ENCODE data around the gene HNRNPUL2. TPM values are rescaled to one million over a fixed set of nuclear protein-coding genes. Genes with fewer than 3 reads are reported as not detected.

Gene HNRNPUL2
- total RNA-seq, 2 experiments from 2014 or later = 54.9 to 58.6 TPM

GRCh38 chr11:62724171-62724570 is 3.1 kb downstream of the HNRNPUL2 start:
- H3K27ac Mint-ChIP-seq = peak overlapping the region; percentile 54
- intact Hi-C loops (cut with micrococcal nuclease) = no loop called here
- peaks cover 76% of the 10 kb centered on the region for H3K36me3 Mint-ChIP-seq (ENCODE audit: low read depth)
- H3K27me3 Mint-ChIP-seq = no peaks in the 10 kb centered on the region
- ATAC-seq = no peak
- no peaks in the 10 kb centered on the region for H3K9me3 Mint-ChIP-seq
- DNase-seq = no peak
- ChIA-PET CTCF (interaction anchor here (1.0 to 2.3 kb wide), 6 partner anchors 9 to 62 kb away, joined by 3 to 10 read pairs (median 4); no protein-coding TSS in a partner anchor), POLR2A (interaction anchor here (0.6 to 7.5 kb wide), 15 partner anchors 8 to 157 kb away, joined by 3 to 75 read pairs (median 4); partner anchors contain the start of genes C11orf98, CSKMT, LBHD1 and POLR2G)
- no peak for TF ChIP-seq CTCF (IDR thresholded peaks at IDR 0.05)
- peak overlapping the region; percentile 95 for H3K4me3 Mint-ChIP-seq
- H3K4me1 Mint-ChIP-seq (ENCODE audit: low read depth) = peaks cover 46% of the 10 kb centered on the region

GRCh38 chr11:62721994-62722393 is 5.3 kb downstream of the HNRNPUL2 start:
- H3K4me3 Mint-ChIP-seq = no peak overlapping the region
- no peak for DNase-seq
- ChIA-PET POLR2A (no interaction called here), CTCF (interaction anchor here (0.6 kb wide), 1 partner anchor 16 kb away, joined by 3 read pairs; no protein-coding TSS in a partner anchor)
- peaks cover 86% of the 10 kb centered on the region for H3K36me3 Mint-ChIP-seq (ENCODE audit: low read depth)
- ATAC-seq = no peak
- no peaks in the 10 kb centered on the region for H3K9me3 Mint-ChIP-seq
- peak overlapping the region; percentile 74 for H3K27ac Mint-ChIP-seq
- H3K4me1 Mint-ChIP-seq (ENCODE audit: low read depth) = peaks cover 48% of the 10 kb centered on the region
- intact Hi-C loops (cut with micrococcal nuclease) = no loop called here
- no peaks in the 10 kb centered on the region for H3K27me3 Mint-ChIP-seq
- no peak for TF ChIP-seq CTCF (IDR thresholded peaks at IDR 0.05)

GRCh38 chr11:62719302-62719978 is 7.8 kb downstream of the HNRNPUL2 start:
- H3K4me3 Mint-ChIP-seq = no peak overlapping the region
- peaks cover 85% of the 10 kb centered on the region for H3K36me3 Mint-ChIP-seq (ENCODE audit: low read depth)
- CTCF ChIA-PET = interaction anchor here (1.2 kb wide), 1 partner anchor 10 kb away, joined by 3 read pairs; no protein-coding TSS in a partner anchor
- POLR2A ChIA-PET = interaction anchor here (0.6 to 1.6 kb wide), 4 partner anchors 11 to 122 kb away, joined by 3 read pairs; partner anchors contain the start of gene UBXN1
- intact Hi-C loops (cut with micrococcal nuclease) = no loop called here
- H3K9me3 Mint-ChIP-seq = no peaks in the 10 kb centered on the region
- peak overlapping the region; percentile 62 for H3K27ac Mint-ChIP-seq
- H3K27me3 Mint-ChIP-seq = no peaks in the 10 kb centered on the region
- ATAC-seq (peak; percentile 13), DNase-seq (no peak)
- TF ChIP-seq CTCF (IDR thresholded peaks at IDR 0.05) = no peak
- peaks cover 53% of the 10 kb centered on the region for H3K4me1 Mint-ChIP-seq (ENCODE audit: low read depth)

GRCh38 chr11:62716816-62717215 is 10.4 kb downstream of the HNRNPUL2 start:
- ChIA-PET CTCF (interaction anchor here (1.3 to 2.2 kb wide), 2 partner anchors 22 to 37 kb away, joined by 3 to 6 read pairs; no protein-coding TSS in a partner anchor), POLR2A (interaction anchor here (0.7 to 4.3 kb wide), 6 partner anchors 9 to 140 kb away, joined by 3 to 39 read pairs (median 4); partner anchors contain the start of genes HNRNPUL2 and TTC9C)
- DNase-seq (no peak), ATAC-seq (no peak)
- TF ChIP-seq CTCF (IDR thresholded peaks at IDR 0.05) = no peak
- Mint-ChIP-seq H3K9me3 (no peaks in the 10 kb centered on the region), H3K4me3 (no peak overlapping the region), H3K4me1 (ENCODE audit: low read depth) (peaks cover 54% of the 10 kb centered on the region), H3K36me3 (ENCODE audit: low read depth) (peaks cover 80% of the 10 kb centered on the region), H3K27ac (peak overlapping the region; percentile 17), H3K27me3 (no peaks in the 10 kb centered on the region)
- intact Hi-C loops (cut with micrococcal nuclease) = no loop called here

- ChIA-PET POLR2A (interaction anchor here (0.8 to 4.3 kb wide), 7 partner anchors 10 to 140 kb away, joined by 3 to 39 read pairs (median 4); partner anchors contain the start of genes HNRNPUL2 and TTC9C), CTCF (interaction anchor here (1.3 to 2.2 kb wide), 3 partner anchors 8 to 36 kb away, joined by 3 to 6 read pairs (median 5); no protein-coding TSS in a partner anchor)
- Mint-ChIP-seq H3K36me3 (ENCODE audit: low read depth) (peaks cover 74% of the 10 kb centered on the region), H3K27me3 (no peaks in the 10 kb centered on the region), H3K4me1 (ENCODE audit: low read depth) (peaks cover 55% of the 10 kb centered on the region), H3K27ac (peak overlapping the region; percentile 30), H3K9me3 (no peaks in the 10 kb centered on the region), H3K4me3 (no peak overlapping the region)
- intact Hi-C loops (cut with micrococcal nuclease) = no loop called here
- TF ChIP-seq CTCF (IDR thresholded peaks at IDR 0.05) = no peak
- DNase-seq (no peak), ATAC-seq (no peak)
Measured at GRCh38 chr11:62716206-62716605, 11.1 kb downstream of the HNRNPUL2 start.
